NCI-H2029 (cell line): ENCODE data around the gene TTLL13.
"Not testable (repeated sequence)": the region's sequence is repeated elsewhere in the genome, so short reads cannot be mapped to it uniquely, and the experiment has no call there.

Experiments used
- DNase-seq: peaks from one replicate; lab custom pipeline; 2025; lab: John Stamatoyannopoulos, UW

The TTLL13 gene

DNA sequence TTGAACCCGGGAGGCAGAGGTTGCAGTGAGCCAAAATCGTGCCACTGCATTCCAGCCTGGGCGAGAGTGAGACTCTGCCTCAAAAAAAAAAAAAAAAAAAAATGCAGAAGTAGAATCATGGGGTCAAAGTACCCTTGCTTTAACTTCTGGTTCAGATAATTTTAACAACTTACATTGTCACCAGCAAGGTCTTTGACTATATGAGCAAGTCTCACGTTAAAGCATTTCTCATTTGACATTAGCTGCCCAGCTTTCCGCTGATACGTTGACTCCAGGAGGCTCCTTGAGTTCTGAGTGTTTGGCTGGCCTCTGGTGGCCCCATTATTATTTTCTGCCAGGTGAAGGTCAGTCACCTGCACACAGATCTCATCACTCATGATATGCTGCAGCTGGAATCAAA is 32.3 kb downstream of the TTLL13 start:
- DNase-seq = not testable (repeated sequence)

DNA sequence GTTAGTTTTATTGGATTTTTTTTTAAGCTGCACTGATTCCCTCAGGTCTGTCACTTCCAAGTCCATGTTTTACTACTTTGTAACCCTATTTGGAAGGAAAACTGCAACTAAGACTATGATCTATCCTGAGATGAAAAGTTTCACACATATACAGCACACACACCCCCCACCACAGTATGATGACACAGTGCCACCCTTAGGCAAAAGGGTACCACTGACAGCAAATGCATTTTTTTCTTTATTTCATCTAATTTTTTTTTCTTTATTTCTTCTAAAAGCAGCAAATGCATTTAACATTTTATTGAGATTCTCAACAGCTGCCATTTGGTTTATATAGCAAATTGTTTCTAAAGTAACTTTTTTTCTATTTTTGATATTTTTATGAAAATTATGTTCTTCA is 37.3 kb downstream of the TTLL13 start:
- no peak for DNase-seq

DNA sequence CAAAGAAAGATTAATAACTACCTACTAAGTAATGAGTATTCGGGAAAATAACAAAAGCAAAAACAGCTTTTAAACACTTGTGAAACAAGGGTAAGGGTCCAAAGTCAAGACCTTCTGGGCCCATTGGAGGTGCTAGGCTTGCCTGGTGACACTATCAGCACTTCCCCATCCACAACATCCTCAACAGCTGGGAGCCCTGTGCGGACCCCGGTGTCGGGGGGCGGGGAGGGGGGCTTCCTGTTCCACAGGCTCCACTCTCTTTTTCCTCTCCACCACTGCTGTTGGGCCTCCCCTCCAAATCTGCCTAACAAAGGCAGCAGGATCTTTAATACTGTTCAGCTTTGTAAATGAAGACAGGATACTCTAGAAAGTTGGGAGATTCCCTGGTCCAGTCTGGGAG is 37.7 kb downstream of the TTLL13 start:
- DNase-seq = no peak

DNA sequence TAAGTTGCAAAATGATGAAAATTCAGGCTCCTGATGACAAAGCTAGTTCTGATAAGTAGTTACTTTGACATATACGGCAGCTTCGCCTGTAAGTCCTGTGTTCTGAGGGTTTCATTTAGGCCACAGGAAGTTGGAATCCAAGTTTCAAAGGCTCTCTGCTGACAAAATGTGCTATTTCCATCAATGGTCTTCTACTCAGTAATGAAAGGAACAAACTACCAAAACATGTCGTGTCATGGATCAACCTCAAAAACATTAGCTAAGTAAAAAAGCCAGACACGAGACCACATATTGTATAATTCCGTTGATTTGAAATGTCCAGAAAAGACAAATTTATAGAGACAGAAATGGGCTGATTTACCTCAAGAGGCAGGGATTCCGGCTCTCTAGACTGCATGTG is 38.6 kb downstream of the TTLL13 start:
- DNase-seq = no peak

DNA sequence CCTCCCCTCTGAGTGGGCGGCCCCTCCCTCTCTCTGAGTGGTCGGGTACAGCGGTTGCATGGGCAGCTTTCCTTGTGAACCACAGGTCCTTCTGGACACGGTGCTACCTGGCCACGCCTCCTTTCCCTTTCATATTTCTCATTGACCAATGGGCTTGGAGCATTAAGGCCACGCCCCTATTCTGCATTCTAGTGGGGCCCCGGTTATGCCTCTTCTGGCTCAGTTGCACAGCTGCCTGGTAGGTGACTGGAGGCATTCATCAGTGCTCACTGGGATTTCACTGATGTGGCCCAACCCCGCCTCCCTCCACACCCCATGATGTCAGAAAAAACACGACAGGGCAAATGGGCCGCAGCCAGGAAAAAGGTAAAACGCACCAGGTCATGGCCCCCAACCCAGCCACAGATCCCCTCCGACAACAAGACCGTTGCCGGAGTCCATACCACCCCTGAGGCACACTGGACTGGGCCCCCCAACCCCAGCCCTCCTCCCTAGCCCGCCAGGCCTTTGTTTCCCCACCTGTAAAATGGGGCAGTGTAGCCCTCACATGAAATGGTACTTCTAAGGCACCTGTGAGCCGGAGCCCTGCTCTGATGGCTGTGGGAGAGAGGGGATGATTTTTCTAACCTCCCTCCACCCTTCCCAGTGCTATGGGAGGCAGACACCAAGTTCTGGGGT is 42.5 kb downstream of the TTLL13 start:
- peak; percentile 69 for DNase-seq

DNA sequence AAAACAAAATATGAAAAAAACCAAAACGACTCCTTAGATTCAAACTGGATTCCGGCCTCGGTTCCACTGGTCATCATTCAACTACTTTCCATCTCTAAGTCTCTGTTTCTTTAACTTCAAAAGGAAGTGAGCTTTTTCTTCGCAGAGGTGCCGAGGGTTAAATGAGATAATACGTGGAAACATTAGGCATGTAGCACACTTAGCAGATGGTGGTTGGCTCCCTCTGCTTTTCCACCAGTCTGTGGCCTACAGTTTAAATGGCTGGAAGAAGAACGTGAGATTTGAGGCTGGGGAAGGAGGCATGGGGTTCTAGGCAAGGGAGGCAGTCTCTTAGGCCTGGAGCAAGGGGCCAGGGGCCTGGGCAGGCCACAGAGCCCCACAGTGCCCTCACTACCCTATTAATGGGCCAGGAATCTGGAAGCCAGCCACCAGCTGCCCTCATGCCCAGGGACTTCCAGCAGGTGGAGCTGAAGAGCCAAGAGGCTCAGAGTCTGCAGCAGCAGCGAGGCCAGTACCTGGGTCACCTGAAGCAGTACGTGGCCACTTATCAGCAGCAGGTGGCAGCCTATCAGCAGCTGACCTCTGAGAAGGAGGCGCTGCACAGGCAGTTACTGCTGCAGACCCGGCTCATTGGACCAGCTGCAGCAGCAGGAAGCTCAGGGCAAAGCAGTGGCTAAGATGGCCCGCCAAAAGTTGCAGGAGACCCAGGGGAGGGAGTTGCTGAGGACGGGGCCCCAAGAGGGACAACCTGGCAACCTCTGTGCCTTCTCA is 43.9 kb downstream of the TTLL13 start:
- peak; percentile 84 for DNase-seq

DNA sequence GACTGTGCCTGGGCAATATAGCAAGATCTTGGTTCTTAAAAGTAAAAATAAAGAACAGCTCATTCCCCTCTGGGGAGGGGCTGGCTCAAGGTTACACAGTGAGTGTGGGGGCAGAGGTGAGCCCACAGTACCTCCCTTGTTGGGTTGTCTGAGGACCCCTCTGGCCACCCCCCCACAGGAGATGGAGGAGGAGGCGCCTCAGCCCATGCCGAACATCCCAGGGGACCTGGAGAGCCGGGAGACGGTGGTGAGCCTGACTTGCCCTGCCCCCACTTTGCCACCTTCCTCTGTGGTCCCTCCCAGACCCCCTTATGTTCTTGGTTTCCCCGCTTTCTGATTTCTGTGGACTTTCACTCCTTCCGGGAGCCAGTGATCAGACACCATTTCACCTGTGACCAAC is 44.8 kb downstream of the TTLL13 start:
- no peak for DNase-seq

DNA sequence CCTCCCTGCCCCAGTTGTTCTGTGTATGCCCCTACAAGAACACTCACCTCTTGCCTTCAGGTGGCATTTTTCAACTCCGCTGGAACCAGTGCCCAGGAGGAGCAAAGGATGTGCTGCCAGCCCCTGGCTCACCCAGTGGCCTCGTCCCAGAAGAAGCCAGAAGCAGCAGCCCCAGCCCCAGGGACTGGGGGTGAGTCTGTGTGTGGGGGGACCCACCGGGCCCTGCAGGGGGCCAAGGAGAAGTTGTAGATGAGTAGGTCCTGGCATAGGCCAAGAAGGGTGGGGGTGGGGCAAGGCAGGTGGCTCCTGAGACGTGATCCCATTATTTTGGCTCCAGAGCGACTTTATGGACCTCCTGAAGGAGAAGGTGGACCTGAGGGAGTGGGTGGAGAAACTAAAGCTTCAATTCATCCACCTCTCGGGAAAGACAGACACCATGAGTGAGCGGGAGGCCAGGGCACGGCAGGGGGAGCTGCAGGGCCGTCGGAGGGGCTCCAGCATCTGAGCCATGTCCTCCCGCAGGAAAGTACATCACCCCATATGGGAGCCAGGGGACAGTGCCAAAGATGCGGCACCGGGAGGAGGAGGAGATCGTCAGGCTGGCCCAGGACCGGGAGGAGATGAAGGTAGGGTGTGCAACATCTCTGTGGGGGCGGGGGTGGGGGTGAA is 45.4 kb downstream of the TTLL13 start:
- no peak for DNase-seq

DNA sequence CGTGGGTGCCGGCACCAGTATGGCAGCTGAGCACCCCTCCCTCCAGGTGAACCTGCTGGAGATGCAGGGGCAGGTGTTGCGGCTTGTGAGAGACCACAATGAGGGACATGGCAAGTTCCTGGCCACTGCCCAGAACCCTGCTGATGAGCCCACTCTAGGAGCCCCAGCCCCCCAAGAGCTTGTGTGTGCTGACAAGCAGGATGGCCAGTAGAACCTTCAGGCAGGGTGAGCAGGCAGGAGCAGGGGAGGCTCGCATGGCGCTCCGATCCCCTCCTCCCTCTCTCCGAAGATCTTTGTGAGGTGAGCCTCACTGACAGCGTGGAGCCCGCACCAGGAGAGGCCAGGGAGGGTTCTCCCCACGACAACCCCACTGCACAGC is 45.9 kb downstream of the TTLL13 start:
- DNase-seq = no peak

DNA sequence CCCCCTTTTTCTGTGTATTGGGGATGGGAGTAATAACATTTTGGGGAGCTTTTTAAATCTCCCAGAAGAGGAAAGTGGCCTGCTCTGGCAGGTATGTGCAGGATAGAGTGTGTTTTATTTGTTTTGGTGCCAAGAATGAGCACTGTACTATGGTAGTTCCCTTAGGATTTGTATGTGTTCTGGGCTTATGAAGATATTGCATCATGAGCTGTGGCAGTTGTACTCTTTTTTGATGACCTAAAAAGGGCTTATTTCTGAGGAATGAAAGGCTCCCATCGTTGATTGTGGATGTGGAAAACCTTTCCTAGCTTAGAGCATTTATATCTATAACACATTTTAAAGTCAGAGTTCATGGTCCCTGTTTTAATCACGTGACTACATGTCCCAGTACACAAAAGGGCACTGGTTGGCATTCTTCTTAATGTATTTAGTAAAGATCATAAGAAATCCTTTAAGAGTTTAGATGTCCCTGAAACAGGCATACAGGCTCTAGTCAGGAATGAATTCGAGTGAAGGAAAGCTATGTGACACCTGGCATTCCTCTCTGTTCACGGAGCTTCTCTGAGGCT is 47.0 kb downstream of the TTLL13 start:
- DNase-seq = not testable (repeated sequence)

DNA sequence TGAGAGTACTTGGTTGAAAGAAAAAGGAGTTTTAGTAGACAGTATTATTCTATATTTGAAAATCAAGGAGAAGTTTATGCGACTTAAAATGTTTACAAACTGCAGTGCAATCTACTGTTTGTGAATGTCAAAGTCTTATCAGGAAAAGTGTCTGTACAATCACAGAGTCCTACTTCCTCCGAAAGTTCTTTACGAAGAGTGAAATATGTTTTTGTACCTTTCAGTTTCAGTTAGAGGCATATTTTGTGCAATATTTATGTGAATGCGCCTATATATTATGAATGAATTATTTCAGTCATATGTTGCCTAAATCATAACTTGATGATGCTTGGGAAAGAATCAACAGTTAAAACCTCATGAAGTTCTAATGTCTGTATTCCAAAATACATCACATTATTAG is 47.7 kb downstream of the TTLL13 start:
- DNase-seq = no peak

DNA sequence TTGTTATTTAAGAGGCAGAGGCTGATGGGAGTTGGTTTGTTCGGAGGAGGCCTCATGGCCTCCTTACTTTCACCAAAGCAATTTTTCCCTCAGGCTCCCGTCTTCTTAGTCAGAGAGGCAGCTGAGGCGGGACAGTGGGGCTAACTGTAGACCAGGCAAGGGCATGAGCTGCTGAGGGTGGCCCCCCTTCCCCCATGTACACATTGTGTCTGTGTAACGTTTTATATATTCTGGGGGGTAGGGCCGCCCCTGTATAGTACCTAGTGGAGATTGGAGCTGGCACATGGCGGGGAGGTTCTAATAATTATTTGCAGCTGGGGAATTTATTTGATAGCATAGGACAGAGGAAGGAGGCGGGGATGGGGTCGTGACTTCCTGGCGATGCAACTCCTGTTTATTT is 51.2 kb downstream of the TTLL13 start:
- no peak for DNase-seq

DNA sequence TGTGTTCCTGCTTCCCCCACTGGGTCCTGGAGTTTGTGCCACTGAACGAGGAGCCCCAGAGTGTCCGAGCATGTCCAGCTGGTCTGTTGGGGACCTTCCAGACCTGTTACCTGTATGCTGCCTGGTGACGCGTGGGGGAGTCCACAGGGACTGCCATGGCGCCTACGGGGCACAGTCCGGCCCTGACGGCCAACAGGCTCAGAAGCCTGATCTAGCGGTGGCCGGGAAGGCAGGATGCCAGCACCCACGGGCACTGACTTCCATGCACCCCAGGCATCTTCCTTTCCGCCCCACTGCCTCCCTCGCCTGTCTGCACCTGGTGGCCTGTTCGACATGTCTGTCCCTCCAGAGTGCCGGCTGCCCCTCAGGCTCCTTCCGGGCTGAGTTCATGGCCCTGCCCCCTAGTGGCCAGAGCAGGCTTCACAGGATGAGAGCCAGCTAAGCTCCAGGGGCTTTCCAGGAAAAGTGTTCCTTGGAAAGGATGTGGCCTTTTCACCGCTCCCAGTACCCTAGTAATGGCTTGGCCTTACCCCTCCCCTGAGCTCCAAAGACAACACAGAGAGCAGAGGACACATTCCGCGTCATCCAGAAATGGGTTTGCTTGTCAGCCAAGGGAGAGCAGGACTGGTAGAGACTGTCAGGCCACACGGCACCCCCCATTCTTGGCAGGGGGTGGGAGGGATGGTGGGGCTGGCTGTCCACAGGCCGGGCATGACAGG is 51.8 kb downstream of the TTLL13 start:
- DNase-seq = peak; percentile 69

DNA sequence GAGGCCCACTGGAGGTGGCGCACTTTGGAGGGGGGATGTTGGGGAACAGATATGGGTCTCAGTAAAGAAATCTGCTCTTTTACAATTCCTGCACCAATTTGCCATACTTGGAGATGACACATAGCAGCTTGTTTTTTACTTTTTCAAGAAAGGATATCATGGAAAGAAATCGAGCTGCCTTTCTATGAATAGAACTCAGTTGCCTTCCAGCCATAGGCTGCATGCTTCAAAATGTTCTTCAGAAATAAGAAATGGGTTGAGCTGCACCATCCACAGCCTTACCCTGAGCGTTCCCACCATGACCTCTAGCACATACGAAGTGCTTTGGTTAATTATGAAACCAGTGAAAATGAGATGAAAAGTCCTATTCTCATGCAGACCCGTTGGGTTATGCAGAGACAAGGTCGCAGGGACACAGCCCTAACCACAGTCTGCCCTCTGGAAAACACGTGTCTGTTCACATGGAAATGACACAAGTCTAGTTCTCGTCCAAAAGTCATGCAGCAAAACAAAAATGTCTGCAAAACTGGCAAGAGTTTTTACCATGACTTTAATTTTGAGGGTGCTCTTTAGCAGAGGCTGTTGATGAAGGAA is 52.4 kb downstream of the TTLL13 start:
- DNase-seq = no peak

DNA sequence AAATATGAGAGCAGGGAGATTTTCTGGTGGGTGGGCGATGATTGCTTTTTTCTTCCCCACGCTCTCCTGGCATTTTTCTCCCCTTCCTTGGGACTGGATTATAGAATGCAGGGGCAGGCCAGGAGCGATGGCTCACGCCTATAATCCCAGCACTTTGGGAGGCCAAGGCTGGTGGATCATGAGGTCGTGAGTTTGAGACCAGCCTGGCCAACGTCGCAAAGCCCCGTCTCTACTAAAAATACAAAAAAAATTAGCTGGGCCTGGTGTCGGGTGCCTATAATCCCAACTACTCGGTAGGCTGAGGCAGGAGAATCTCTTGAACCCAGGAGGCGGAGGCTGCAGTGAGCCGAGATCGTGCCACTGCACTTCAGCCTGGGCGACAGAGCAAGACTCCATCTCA is 56.0 kb downstream of the TTLL13 start:
- not testable (repeated sequence) for DNase-seq

DNA sequence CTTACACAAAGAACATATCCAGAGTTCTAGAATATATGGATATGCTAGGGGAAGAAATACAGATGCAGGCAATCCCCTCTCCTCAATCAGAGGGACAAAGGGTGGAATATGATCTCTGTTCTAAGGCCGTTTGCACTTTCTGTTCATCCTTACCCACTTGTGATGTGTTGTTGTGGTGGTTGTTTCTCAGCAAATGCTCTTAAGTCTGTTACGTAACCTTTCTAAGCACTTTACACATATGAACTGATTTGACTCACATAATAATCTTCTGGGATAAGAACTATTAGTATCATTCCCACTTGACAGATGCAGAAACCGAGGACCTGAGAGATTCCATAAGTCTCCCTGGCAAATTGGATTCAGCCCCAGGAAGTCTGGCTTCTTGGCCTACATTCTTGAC is 56.6 kb downstream of the TTLL13 start:
- no peak for DNase-seq

DNA sequence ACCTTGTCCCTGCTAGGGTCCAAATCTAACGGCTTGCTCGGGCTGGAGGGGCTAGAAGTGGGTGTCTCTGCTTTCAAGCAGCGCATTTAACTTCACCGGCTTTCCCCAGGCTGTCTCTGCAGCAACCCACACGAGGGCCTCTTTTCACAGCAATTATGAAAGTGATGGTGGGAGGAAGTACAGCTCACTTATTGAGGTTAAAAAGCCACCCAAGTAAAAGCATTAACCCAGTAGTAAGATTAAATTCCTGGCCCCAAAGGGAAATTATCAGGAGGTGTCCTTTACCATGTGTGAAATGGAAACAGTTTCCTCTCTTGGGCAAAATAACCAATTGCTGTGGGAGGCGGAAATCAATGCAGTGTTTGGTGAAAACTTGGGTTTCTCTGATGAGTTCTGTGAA is 57.2 kb downstream of the TTLL13 start:
- no peak for DNase-seq

DNA sequence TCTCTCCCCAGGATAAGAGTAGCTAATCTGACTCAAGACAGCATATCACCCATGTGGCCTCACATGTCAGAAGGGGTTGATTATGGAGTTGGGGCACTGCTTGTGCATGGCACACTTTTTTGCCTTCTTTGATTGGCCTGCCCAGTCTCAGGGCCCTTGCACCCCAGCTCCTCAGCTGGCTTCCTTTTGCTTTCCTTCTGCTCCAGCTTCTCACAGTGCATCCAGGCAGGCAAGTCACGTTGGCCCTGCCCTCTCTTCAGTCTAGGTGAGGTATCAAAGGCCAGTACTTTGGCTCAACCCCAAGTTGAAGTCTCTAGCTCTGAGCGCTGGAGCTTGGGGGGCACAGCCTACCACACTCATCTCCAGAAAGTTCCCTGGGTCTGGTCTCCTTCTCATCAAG is 58.3 kb downstream of the TTLL13 start:
- DNase-seq = no peak

DNA sequence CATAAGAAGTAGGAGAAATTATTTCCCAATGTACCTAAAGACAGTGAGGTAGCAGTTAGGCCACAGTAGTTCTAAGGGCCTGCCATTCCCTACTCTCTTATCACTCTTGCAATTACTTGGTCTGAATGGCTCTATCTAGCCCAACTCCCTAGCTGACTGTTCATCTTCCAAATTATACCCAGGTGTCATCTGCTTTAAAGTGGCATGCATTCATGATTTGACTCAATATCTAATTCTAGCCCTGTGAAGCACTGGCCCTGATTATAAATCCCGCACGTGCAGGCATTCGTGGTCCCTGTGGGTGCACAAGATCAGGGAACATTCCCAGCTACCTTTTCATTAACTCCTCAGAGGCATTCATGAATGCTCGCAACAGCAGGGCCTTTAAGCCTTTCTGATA is 59.7 kb downstream of the TTLL13 start:
- DNase-seq = no peak
